HepG2 (cell line): Measurements from ENCODE around the gene SLC35B1. TPM values are rescaled to one million over a fixed set of nuclear protein-coding genes. Genes with fewer than 3 reads are reported as not detected.
A peak's percentile ranks its signal among the peaks of the same experiment; 100 is the strongest.

ENCODE experiments used
- CEBPB ChIP-seq: IDR thresholded peaks from 2 replicates; pipeline ENCODE4 v1.6.1; 2011; ENCODE audit warnings: low read depth, low read length, improper control_type of control experiment, borderline replicate concordance
- CEBPG ChIP-seq: IDR thresholded peaks from 2 replicates; pipeline ENCODE4 v1.6.1; 2016
- CENPX ChIP-seq: sonication (generic); formaldehyde crosslinking; IDR thresholded peaks from 2 replicates; pipeline ENCODE4 v1.9.0; 2021; ENCODE audit warnings: mild to moderate bottlenecking, missing genetic modification reagents, moderate library complexity
- FOXO1 ChIP-seq: sonication (generic); formaldehyde crosslinking; IDR thresholded peaks from 2 replicates; pipeline ENCODE4 v1.4.0; 2020; ENCODE audit warnings: missing genetic modification reagents
- IKZF5 ChIP-seq: IDR thresholded peaks from 2 replicates; pipeline ENCODE4 v1.6.1; 2018; ENCODE audit warnings: missing genetic modification reagents, mild to moderate bottlenecking, missing compliant biosample characterization
- NCOA1 ChIP-seq: sonication (generic); formaldehyde crosslinking; IDR thresholded peaks from 2 replicates; pipeline ENCODE4 v1.9.0; 2021; ENCODE audit warnings: missing genetic modification reagents
- NR2F2 ChIP-seq: IDR thresholded peaks from 2 replicates; pipeline ENCODE4 v1.6.1; 2012; ENCODE audit warnings: low read depth, inconsistent platforms, borderline replicate concordance
- NR3C1 ChIP-seq: sonication (generic); formaldehyde crosslinking; IDR thresholded peaks from 2 replicates; pipeline ENCODE4 v1.4.0; 2020; ENCODE audit warnings: missing genetic modification reagents
- PAWR ChIP-seq: sonication (generic); formaldehyde crosslinking; IDR thresholded peaks from 2 replicates; pipeline ENCODE4 v1.4.0; 2020; ENCODE audit warnings: missing genetic modification reagents, mild to moderate bottlenecking, borderline replicate concordance
- REL ChIP-seq: sonication (generic); formaldehyde crosslinking; conservative IDR thresholded peaks from 2 replicates; pipeline ENCODE4 v1.8.0; 2022; ENCODE audit warnings: mild to moderate bottlenecking, missing genetic modification reagents, moderate library complexity
- RFXANK ChIP-seq: IDR thresholded peaks from 2 replicates; pipeline ENCODE4 v1.6.1; 2016
- SPEN ChIP-seq: sonication (generic); formaldehyde crosslinking; IDR thresholded peaks from 2 replicates; pipeline ENCODE4 v1.5.1; 2020; ENCODE audit warnings: low read depth, mild to moderate bottlenecking, missing genetic modification reagents
- SYNCRIP ChIP-seq: fragments of 200-400 bp; formaldehyde crosslinking; IDR thresholded peaks from 2 replicates; pipeline ENCODE4 v1.6.1; 2018; ENCODE audit warnings: mild to moderate bottlenecking, low read depth, low read length; ENCODE audit not compliant: insufficient read depth
- TBL1XR1 ChIP-seq: fragments of 150-350 bp; IDR thresholded peaks from 2 replicates; pipeline ENCODE4 v1.6.1; 2014; ENCODE audit warnings: borderline replicate concordance, low read length; ENCODE audit not compliant: partially characterized antibody
- TSC22D2 ChIP-seq: sonication (generic); formaldehyde crosslinking; IDR thresholded peaks from 2 replicates; pipeline ENCODE4 v1.5.1; 2020; ENCODE audit warnings: missing genetic modification reagents, mild to moderate bottlenecking, borderline replicate concordance
- ZFP1 ChIP-seq: IDR thresholded peaks from 2 replicates; pipeline ENCODE4 v1.6.1; 2016
- ZFP36 ChIP-seq: fragments of 150-350 bp; IDR thresholded peaks from 2 replicates; pipeline ENCODE4 v1.6.1; 2018; ENCODE audit warnings: borderline replicate concordance, low read length, low read depth; ENCODE audit not compliant: partially characterized antibody
- ZNF17 ChIP-seq: sonication (generic); formaldehyde crosslinking; IDR thresholded peaks from 2 replicates; pipeline ENCODE4 v1.5.0; 2020; ENCODE audit warnings: mild to moderate bottlenecking, missing genetic modification reagents
- ZNF263 ChIP-seq: sonication (generic); formaldehyde crosslinking; IDR thresholded peaks from 2 replicates; pipeline ENCODE4 v1.4.0; 2020; ENCODE audit warnings: missing genetic modification reagents
- ZNF468 ChIP-seq: sonication (generic); formaldehyde crosslinking; IDR thresholded peaks from 2 replicates; pipeline ENCODE4 v1.8.0; 2022; ENCODE audit warnings: mild to moderate bottlenecking, moderate library complexity, missing genetic modification reagents
- ZNF512 ChIP-seq: sonication (generic); formaldehyde crosslinking; IDR thresholded peaks from 2 replicates; pipeline ENCODE4 v1.4.0; 2020; ENCODE audit warnings: mild to moderate bottlenecking, missing genetic modification reagents
- ZNF569 ChIP-seq: sonication (generic); formaldehyde crosslinking; IDR thresholded peaks from 2 replicates; pipeline ENCODE4 v1.5.0; 2020; ENCODE audit warnings: mild to moderate bottlenecking, missing genetic modification reagents, moderate library complexity, borderline replicate concordance
- ZNF577 ChIP-seq: sonication (generic); formaldehyde crosslinking; IDR thresholded peaks from 2 replicates; pipeline ENCODE4 v1.4.0; 2020; ENCODE audit warnings: mild to moderate bottlenecking, low read depth, missing genetic modification reagents, borderline replicate concordance
- ZNF670 ChIP-seq: sonication (generic); formaldehyde crosslinking; IDR thresholded peaks from 2 replicates; pipeline ENCODE4 v1.8.0; 2022; ENCODE audit warnings: mild to moderate bottlenecking, missing genetic modification reagents, borderline replicate concordance
- ZNF724P ChIP-seq: sonication (generic); formaldehyde crosslinking; IDR thresholded peaks from 2 replicates; pipeline ENCODE4 v1.8.0; 2022; ENCODE audit warnings: missing genetic modification reagents, borderline replicate concordance
- ZNF775 ChIP-seq: sonication (generic); formaldehyde crosslinking; IDR thresholded peaks from 2 replicates; pipeline ENCODE4 v1.4.0; 2020; ENCODE audit warnings: missing genetic modification reagents, mild to moderate bottlenecking, moderate library complexity, borderline replicate concordance
- ZZZ3 ChIP-seq: sonication (generic); formaldehyde crosslinking; IDR thresholded peaks from 2 replicates; pipeline ENCODE4 v1.4.0; 2020; ENCODE audit warnings: missing genetic modification reagents, mild to moderate bottlenecking, borderline replicate concordance
- polyA plus RNA-seq, 8 experiments: library from polyadenylated mRNA; depleted of rRNA in 3 of 8; stranded (reverse) in 7 of 8; unstranded in 1 of 8; fragments of >200 nt; fragmentation: Illumina TruSeq in 4 of 8; extraction: Trizol in 4 of 8; gene quantifications; 2 replicates each; pipeline versions ENCODE4 v1.2.1 to v1.2.3, GENCODE V29; 2011 to 2016; ENCODE audit warnings: low read depth in 4 of 8, missing spikeins in 1 of 8, mixed read lengths in 1 of 8; ENCODE audit not compliant: insufficient read depth in 1 of 8
- total RNA-seq, 5 experiments: library from RNA; depleted of rRNA; stranded (reverse); fragments of >200 nt; fragmentation: Illumina TruSeq; extraction: Trizol; gene quantifications; 2 replicates each; pipeline ENCODE4 v1.2.3, GENCODE V29; 2016; ENCODE audit warnings: low read depth in 1 of 5

SLC35B1 gene
- total and polyA plus RNA-seq, 2 of the 13 experiments (the other 11 are each of a cell fraction or from before 2014, with no cell fraction given), result 99.6 to 113 TPM

GRCh38 chr17:49677933-49678847 is 29.6 kb downstream of the SLC35B1 start, which contains the start of gene SPOP (continued):
- TF ChIP-seq ZNF724P (CRISPR knock-in tag) (peak; percentile 97), NR3C1 (CRISPR knock-in tag) (no peak), CENPX (no peak), NCOA1 (CRISPR knock-in tag) (0 out of 2 replicates have a peak, but pooled peaks have one; percentile 47), IKZF5 (CRISPR knock-in tag) (peak; percentile 88), ZNF670 (CRISPR knock-in tag) (peak; percentile 98; the same call in 1 of the 2 replicates), ZNF775 (CRISPR knock-in tag) (peak; percentile 92; the same call in 1 of the 2 replicates), CEBPB (peak; percentile 85), ZNF263 (CRISPR knock-in tag) (peak; percentile 81), ZFP1 (CRISPR knock-in tag) (peak; percentile 90), PAWR (CRISPR knock-in tag) (peak; percentile 33; the same call in 1 of the 2 replicates), ZFP36 (no peak), SPEN (peak; percentile 98), NR2F2 (no peak; the same call in 1 of the 2 replicates), ZZZ3 (peak; percentile 94; the same call in 1 of the 2 replicates), TBL1XR1 (no peak), REL (CRISPR knock-in tag) (peak; percentile 97; the same call in 1 of the 2 replicates), FOXO1 (CRISPR knock-in tag) (peak; percentile 77), ZNF17 (no peak), SYNCRIP (no peak), TSC22D2 (CRISPR knock-in tag) (peak; percentile 96), CEBPG (CRISPR knock-in tag) (peak; percentile 85), ZNF512 (CRISPR knock-in tag) (peak; percentile 29; the same call in 1 of the 2 replicates), ZNF569 (CRISPR knock-in tag) (peak; percentile 99; the same call in 1 of the 2 replicates), RFXANK (CRISPR knock-in tag) (peak; percentile 91; the same call in 1 of the 2 replicates), ZNF577 (CRISPR knock-in tag) (no peak), ZNF468 (CRISPR knock-in tag) (peak; percentile 88; the same call in 1 of the 2 replicates)
